HepG2 (cell line): ENCODE measurements around the gene CCDC8. TPM values are rescaled to one million over a fixed set of nuclear protein-coding genes. Genes with fewer than 3 reads are reported as not detected.

ENCODE experiments used
- BORCS8-MEF2B ChIP-seq: sonication (generic); formaldehyde crosslinking; IDR thresholded peaks from 2 replicates; pipeline ENCODE4 v1.8.0; 2022; ENCODE audit warnings: mild to moderate bottlenecking, missing genetic modification reagents
- CREM ChIP-seq, 2 experiments: sonication (generic) in 1 of 2; formaldehyde crosslinking in 1 of 2; IDR thresholded peaks; 2 replicates each; pipeline versions ENCODE4 v1.4.0 to v1.6.1; 2016 to 2020; ENCODE audit warnings: antibody characterized with exemption in 1 of 2, mild to moderate bottlenecking in 1 of 2, missing genetic modification reagents in 1 of 2
- PHF20 ChIP-seq: sonication (generic); formaldehyde crosslinking; IDR thresholded peaks from 2 replicates; pipeline ENCODE4 v1.5.0; 2020; ENCODE audit warnings: mild to moderate bottlenecking, missing genetic modification reagents
- PRDM10 ChIP-seq: sonication (generic); formaldehyde crosslinking; IDR thresholded peaks from 2 replicates; pipeline ENCODE4 v1.4.0; 2020; ENCODE audit warnings: low read depth, missing genetic modification reagents
- RCOR2 ChIP-seq: IDR thresholded peaks from 2 replicates; pipeline ENCODE4 v1.6.1; 2016; ENCODE audit warnings: missing biosample characterization, missing genetic modification reagents
- REXO4 ChIP-seq: sonication (generic); formaldehyde crosslinking; IDR thresholded peaks from 2 replicates; pipeline ENCODE4 v1.8.0; 2022; ENCODE audit warnings: missing genetic modification reagents, mild to moderate bottlenecking, borderline replicate concordance
- SMAD1 ChIP-seq: sonication (generic); formaldehyde crosslinking; IDR thresholded peaks from 2 replicates; pipeline ENCODE4 v1.4.0; 2020; ENCODE audit warnings: missing genetic modification reagents, low read depth, mild to moderate bottlenecking, borderline replicate concordance
- SNAPC2 ChIP-seq: sonication (generic); formaldehyde crosslinking; IDR thresholded peaks from 2 replicates; pipeline ENCODE4 v1.8.1; 2022; ENCODE audit warnings: mild to moderate bottlenecking, missing genetic modification reagents
- ZNF350 ChIP-seq: sonication (generic); formaldehyde crosslinking; IDR thresholded peaks from 2 replicates; pipeline ENCODE4 v1.4.0; 2020; ENCODE audit warnings: mild to moderate bottlenecking, low read depth, missing genetic modification reagents, borderline replicate concordance
- ZNF605 ChIP-seq: sonication (generic); formaldehyde crosslinking; IDR thresholded peaks from 2 replicates; pipeline ENCODE4 v1.8.0; 2022; ENCODE audit warnings: mild to moderate bottlenecking, missing genetic modification reagents
- polyA plus RNA-seq, 8 experiments: library from polyadenylated mRNA; depleted of rRNA in 3 of 8; stranded (reverse) in 7 of 8; unstranded in 1 of 8; fragments of >200 nt; fragmentation: Illumina TruSeq in 4 of 8; extraction: Trizol in 4 of 8; gene quantifications; 2 replicates each; pipeline versions ENCODE4 v1.2.1 to v1.2.3, GENCODE V29; 2011 to 2016; ENCODE audit warnings: low read depth in 4 of 8, missing spikeins in 1 of 8, mixed read lengths in 1 of 8; ENCODE audit not compliant: insufficient read depth in 1 of 8
- total RNA-seq, 5 experiments: library from RNA; depleted of rRNA; stranded (reverse); fragments of >200 nt; fragmentation: Illumina TruSeq; extraction: Trizol; gene quantifications; 2 replicates each; pipeline ENCODE4 v1.2.3, GENCODE V29; 2016; ENCODE audit warnings: low read depth in 1 of 5
- TF ChIP-seq, protein P1 (sequence below), 2 experiments: fragments of 450-650 bp in 1 of 2; sonication (generic) in 1 of 2; formaldehyde crosslinking in 1 of 2; IDR thresholded peaks; 2 replicates each; pipeline versions ENCODE4 v1.6.1 to v1.8.0; 2016 to 2022; ENCODE audit warnings: antibody characterized with exemption in 1 of 2, mild to moderate bottlenecking in 1 of 2, missing genetic modification reagents in 1 of 2
- TF ChIP-seq, protein P2 (sequence below): sonication (generic); formaldehyde crosslinking; IDR thresholded peaks from 2 replicates; pipeline ENCODE4 v1.5.1; 2020; ENCODE audit warnings: missing genetic modification reagents, mild to moderate bottlenecking, borderline replicate concordance

The CCDC8 gene
- total and polyA plus RNA-seq, 2 of the 13 experiments (the other 11 are each of a cell fraction or from before 2014, with no cell fraction given), result 0.04 TPM; not detected in 1

DNA sequence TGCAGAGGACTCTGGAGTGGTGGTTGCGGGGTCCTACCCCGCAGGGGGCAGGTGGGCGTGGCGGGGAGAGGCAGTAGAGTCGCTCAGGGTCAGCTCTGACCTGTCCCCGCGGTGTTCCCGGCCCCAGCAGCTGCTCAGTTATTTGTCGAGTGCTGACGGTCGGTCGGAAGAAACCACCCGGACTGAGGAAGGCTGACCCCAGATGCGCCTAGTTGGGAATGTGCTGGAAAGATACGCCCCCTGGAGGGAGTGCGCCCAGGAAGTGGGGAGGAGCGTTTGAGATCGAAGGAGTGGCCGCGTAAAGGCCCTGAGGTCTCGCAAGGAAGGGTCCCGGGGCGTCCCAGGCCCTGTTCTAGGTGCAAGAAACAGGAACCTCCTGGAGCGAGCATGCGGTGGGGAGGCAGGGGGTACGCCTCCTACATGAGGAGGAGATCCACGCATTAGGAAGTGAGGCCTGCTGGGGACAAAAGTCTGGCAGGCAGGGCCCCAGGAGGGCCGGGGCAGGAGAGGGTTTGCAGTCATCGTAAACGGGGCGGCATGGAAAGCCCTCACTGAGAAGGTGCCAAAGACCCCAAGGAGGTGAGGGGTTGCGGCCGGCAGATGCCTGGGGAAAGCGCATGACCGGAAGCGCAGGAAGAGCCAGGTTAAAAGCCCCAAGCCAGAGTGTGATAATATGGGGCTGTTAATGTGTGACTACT is 9.2 kb downstream of the CCDC8 start (continued):
- TF ChIP-seq, protein P1, sequence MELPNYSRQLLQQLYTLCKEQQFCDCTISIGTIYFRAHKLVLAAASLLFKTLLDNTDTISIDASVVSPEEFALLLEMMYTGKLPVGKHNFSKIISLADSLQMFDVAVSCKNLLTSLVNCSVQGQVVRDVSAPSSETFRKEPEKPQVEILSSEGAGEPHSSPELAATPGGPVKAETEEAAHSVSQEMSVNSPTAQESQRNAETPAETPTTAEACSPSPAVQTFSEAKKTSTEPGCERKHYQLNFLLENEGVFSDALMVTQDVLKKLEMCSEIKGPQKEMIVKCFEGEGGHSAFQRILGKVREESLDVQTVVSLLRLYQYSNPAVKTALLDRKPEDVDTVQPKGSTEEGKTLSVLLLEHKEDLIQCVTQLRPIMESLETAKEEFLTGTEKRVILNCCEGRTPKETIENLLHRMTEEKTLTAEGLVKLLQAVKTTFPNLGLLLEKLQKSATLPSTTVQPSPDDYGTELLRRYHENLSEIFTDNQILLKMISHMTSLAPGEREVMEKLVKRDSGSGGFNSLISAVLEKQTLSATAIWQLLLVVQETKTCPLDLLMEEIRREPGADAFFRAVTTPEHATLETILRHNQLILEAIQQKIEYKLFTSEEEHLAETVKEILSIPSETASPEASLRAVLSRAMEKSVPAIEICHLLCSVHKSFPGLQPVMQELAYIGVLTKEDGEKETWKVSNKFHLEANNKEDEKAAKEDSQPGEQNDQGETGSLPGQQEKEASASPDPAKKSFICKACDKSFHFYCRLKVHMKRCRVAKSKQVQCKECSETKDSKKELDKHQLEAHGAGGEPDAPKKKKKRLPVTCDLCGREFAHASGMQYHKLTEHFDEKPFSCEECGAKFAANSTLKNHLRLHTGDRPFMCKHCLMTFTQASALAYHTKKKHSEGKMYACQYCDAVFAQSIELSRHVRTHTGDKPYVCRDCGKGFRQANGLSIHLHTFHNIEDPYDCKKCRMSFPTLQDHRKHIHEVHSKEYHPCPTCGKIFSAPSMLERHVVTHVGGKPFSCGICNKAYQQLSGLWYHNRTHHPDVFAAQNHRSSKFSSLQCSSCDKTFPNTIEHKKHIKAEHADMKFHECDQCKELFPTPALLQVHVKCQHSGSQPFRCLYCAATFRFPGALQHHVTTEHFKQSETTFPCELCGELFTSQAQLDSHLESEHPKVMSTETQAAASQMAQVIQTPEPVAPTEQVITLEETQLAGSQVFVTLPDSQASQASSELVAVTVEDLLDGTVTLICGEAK (IDR thresholded peaks at IDR 0.05), result no peak
- TF ChIP-seq, protein P1 (CRISPR knock-in tag; IDR thresholded peaks at IDR 0.05), result no peak; the same call in 1 of the 2 replicates
- TF ChIP-seq RCOR2 (0 out of 2 replicates have a peak, but pooled peaks have one; percentile 15), PHF20 (peak; percentile 57), REXO4 (no peak), PRDM10 (CRISPR knock-in tag) (peak; percentile 75; the same call in 1 of the 2 replicates), BORCS8-MEF2B (CRISPR knock-in tag) (peak; percentile 65; the same call in 1 of the 2 replicates), SNAPC2 (CRISPR knock-in tag) (0 out of 2 replicates have a peak, but pooled peaks have one; percentile 77), ZNF605 (CRISPR knock-in tag) (peak; percentile 76; the same call in 1 of the 2 replicates), ZNF350 (CRISPR knock-in tag) (peak; percentile 79; the same call in 1 of the 2 replicates), CREM (IDR thresholded peaks at IDR 0.05) (no peak), CREM (CRISPR knock-in tag; IDR thresholded peaks at IDR 0.05) (no peak), SMAD1 (CRISPR knock-in tag) (0 out of 2 replicates have a peak, but pooled peaks have one; percentile 78)
- TF ChIP-seq, protein P2, sequence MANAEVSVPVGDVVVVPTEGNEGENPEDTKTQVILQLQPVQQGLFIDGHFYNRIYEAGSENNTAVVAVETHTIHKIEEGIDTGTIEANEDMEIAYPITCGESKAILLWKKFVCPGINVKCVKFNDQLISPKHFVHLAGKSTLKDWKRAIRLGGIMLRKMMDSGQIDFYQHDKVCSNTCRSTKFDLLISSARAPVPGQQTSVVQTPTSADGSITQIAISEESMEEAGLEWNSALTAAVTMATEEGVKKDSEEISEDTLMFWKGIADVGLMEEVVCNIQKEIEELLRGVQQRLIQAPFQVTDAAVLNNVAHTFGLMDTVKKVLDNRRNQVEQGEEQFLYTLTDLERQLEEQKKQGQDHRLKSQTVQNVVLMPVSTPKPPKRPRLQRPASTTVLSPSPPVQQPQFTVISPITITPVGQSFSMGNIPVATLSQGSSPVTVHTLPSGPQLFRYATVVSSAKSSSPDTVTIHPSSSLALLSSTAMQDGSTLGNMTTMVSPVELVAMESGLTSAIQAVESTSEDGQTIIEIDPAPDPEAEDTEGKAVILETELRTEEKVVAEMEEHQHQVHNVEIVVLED, result 0 out of 2 replicates have a peak, but pooled peaks have one; percentile 33
